WTC11 (cell line): Measurements from ENCODE around the gene SLC8A1. TPM values are rescaled to one million over a fixed set of nuclear protein-coding genes. Genes with fewer than 3 reads are reported as not detected.

Experiments used
- ATAC-seq: fragments of 200-7000 bp; cut with Tn5 transposase; 2 replicates; pipeline ENCODE4 v1.10.0; 2021; ENCODE audit warnings: mild to moderate bottlenecking, moderate library complexity
- CTCF ChIA-PET: fragments of 300-600 bp; sonication (Branson Sonifier 250); formaldehyde crosslinking; loops from one replicate; lab custom pipeline; 2021; ENCODE audit warnings: antibody characterized with exemption; lab: Charles Lee
- POLR2A ChIA-PET: fragments of 350-600 bp; sonication (Branson Sonifier 250); formaldehyde crosslinking; loops from one replicate; lab custom pipeline; 2021; ENCODE audit warnings: antibody characterized with exemption; lab: Charles Lee
- DNase-seq: peaks from one replicate; pipeline ENCODE4 v3.0.0; 2021; ENCODE audit warnings: low spot score
- H3K27ac Mint-ChIP-seq: 2 replicates; pipeline ENCODE4 v1.8.0; 2021; ENCODE audit warnings: mixed read lengths
- H3K27me3 Mint-ChIP-seq: 2 replicates; pipeline ENCODE4 v1.8.0; 2021; ENCODE audit warnings: low read depth, mild to moderate bottlenecking, moderate library complexity, mixed read lengths
- H3K36me3 Mint-ChIP-seq: 2 replicates; pipeline ENCODE4 v1.8.0; 2021; ENCODE audit warnings: mixed read lengths
- H3K4me1 Mint-ChIP-seq: 2 replicates; pipeline ENCODE4 v1.8.0; 2022; ENCODE audit warnings: mixed read lengths
- H3K4me3 Mint-ChIP-seq: 2 replicates; pipeline ENCODE4 v1.8.0; 2021; ENCODE audit warnings: mild to moderate bottlenecking, moderate library complexity, mixed read lengths
- H3K9me3 Mint-ChIP-seq: 2 replicates; pipeline ENCODE4 v1.8.0; 2021; ENCODE audit warnings: mixed read lengths
- CBFB ChIP-seq: sonication (generic); formaldehyde crosslinking; IDR thresholded peaks from 2 replicates; pipeline ENCODE4 v1.8.1; 2022; ENCODE audit warnings: mild to moderate bottlenecking, low read depth, missing genetic modification reagents
- CREM ChIP-seq: sonication (generic); formaldehyde crosslinking; IDR thresholded peaks from 2 replicates; pipeline ENCODE4 v1.8.1; 2022; ENCODE audit warnings: mild to moderate bottlenecking, missing genetic modification reagents, moderate library complexity
- MXD4 ChIP-seq: fragments of 250-450 bp; sonication (Bioruptor Pico); IDR thresholded peaks from 2 replicates; pipeline ENCODE4 v1.8.0; 2021; ENCODE audit warnings: mild to moderate bottlenecking, moderate library complexity, borderline replicate concordance
- RELA ChIP-seq: sonication (generic); formaldehyde crosslinking; IDR thresholded peaks from 2 replicates; pipeline ENCODE4 v1.8.1; 2022; ENCODE audit warnings: missing genetic modification reagents, mild to moderate bottlenecking, borderline replicate concordance
- TP53 ChIP-seq: sonication (generic); formaldehyde crosslinking; IDR thresholded peaks from 2 replicates; pipeline ENCODE4 v1.8.1; 2023; ENCODE audit warnings: mild to moderate bottlenecking, missing genetic modification reagents
- ZNF416 ChIP-seq: fragments of 250-450 bp; sonication (Bioruptor Pico); IDR thresholded peaks from 2 replicates; pipeline ENCODE4 v1.9.0; 2021; ENCODE audit warnings: mild to moderate bottlenecking, inconsistent platforms
- total RNA-seq: library from RNA; stranded (reverse); gene quantifications from 3 replicates; pipeline ENCODE4 v1.2.3, GENCODE V29; 2021
- TF ChIP-seq, protein P1 (sequence below): fragments of 250-450 bp; sonication (Bioruptor Pico); IDR thresholded peaks from 2 replicates; pipeline ENCODE4 v1.9.0; 2021; ENCODE audit warnings: mild to moderate bottlenecking, borderline replicate concordance
- TF ChIP-seq, protein P2 (sequence below): sonication (generic); formaldehyde crosslinking; IDR thresholded peaks from 2 replicates; pipeline ENCODE4 v1.8.0; 2023; ENCODE audit warnings: missing genetic modification reagents, mild to moderate bottlenecking, borderline replicate concordance
- TF ChIP-seq, protein P3 (sequence below): sonication (generic); formaldehyde crosslinking; IDR thresholded peaks from 2 replicates; pipeline ENCODE4 v1.8.0; 2022; ENCODE audit warnings: mild to moderate bottlenecking, missing genetic modification reagents
- TF ChIP-seq, protein P4 (sequence below): fragments of 250-450 bp; sonication (Bioruptor Pico); IDR thresholded peaks from 2 replicates; pipeline ENCODE4 v1.9.0; 2021; ENCODE audit warnings: mild to moderate bottlenecking
- TF ChIP-seq, protein P5 (sequence below): sonication (generic); formaldehyde crosslinking; IDR thresholded peaks from 2 replicates; pipeline ENCODE4 v1.8.1; 2022; ENCODE audit warnings: low read depth, missing genetic modification reagents, borderline replicate concordance
- TF ChIP-seq, protein P6 (sequence below): sonication (generic); formaldehyde crosslinking; IDR thresholded peaks from 2 replicates; pipeline ENCODE4 v1.8.0; 2022; ENCODE audit warnings: mild to moderate bottlenecking, missing genetic modification reagents
- TF ChIP-seq, protein P7 (sequence below): sonication (generic); formaldehyde crosslinking; IDR thresholded peaks from 2 replicates; pipeline ENCODE4 v1.8.1; 2022; ENCODE audit warnings: mild to moderate bottlenecking, missing genetic modification reagents, moderate library complexity, borderline replicate concordance
- TF ChIP-seq, protein P8 (sequence below): fragments of 250-450 bp; sonication (Bioruptor Pico); IDR thresholded peaks from 2 replicates; pipeline ENCODE4 v2.1.2; 2022; ENCODE audit warnings: mild to moderate bottlenecking, moderate library complexity

The SLC8A1 gene
- total RNA-seq, 1 experiment from 2014 or later: 2.6 TPM

DNA sequence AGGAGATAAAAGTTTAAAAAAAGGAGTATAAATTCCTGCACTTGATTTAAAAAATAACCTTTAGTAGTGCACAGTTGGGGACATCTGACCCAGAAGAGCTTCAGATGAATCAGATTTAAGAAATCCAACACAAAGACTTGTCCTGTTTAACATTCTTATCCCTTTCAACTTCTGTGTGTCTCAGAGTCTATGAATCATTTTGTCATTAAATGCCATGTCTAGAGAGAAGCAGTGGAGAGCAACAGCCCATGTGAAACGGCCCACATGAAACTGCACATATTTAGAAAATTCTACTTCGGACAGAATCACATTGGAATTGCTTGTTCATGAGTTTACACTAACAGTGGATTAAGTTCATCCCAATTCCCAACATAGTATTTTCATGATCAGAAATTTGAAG lies 278.6 kb downstream of the SLC8A1 start (continued):
- TF ChIP-seq, protein P1, sequence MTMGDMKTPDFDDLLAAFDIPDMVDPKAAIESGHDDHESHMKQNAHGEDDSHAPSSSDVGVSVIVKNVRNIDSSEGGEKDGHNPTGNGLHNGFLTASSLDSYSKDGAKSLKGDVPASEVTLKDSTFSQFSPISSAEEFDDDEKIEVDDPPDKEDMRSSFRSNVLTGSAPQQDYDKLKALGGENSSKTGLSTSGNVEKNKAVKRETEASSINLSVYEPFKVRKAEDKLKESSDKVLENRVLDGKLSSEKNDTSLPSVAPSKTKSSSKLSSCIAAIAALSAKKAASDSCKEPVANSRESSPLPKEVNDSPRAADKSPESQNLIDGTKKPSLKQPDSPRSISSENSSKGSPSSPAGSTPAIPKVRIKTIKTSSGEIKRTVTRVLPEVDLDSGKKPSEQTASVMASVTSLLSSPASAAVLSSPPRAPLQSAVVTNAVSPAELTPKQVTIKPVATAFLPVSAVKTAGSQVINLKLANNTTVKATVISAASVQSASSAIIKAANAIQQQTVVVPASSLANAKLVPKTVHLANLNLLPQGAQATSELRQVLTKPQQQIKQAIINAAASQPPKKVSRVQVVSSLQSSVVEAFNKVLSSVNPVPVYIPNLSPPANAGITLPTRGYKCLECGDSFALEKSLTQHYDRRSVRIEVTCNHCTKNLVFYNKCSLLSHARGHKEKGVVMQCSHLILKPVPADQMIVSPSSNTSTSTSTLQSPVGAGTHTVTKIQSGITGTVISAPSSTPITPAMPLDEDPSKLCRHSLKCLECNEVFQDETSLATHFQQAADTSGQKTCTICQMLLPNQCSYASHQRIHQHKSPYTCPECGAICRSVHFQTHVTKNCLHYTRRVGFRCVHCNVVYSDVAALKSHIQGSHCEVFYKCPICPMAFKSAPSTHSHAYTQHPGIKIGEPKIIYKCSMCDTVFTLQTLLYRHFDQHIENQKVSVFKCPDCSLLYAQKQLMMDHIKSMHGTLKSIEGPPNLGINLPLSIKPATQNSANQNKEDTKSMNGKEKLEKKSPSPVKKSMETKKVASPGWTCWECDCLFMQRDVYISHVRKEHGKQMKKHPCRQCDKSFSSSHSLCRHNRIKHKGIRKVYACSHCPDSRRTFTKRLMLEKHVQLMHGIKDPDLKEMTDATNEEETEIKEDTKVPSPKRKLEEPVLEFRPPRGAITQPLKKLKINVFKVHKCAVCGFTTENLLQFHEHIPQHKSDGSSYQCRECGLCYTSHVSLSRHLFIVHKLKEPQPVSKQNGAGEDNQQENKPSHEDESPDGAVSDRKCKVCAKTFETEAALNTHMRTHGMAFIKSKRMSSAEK: no peak
- no peak for TF ChIP-seq RELA
- TF ChIP-seq CBFB (CRISPR knock-in tag): no peak
- TF ChIP-seq, all 79 proteins: peak for 0

DNA sequence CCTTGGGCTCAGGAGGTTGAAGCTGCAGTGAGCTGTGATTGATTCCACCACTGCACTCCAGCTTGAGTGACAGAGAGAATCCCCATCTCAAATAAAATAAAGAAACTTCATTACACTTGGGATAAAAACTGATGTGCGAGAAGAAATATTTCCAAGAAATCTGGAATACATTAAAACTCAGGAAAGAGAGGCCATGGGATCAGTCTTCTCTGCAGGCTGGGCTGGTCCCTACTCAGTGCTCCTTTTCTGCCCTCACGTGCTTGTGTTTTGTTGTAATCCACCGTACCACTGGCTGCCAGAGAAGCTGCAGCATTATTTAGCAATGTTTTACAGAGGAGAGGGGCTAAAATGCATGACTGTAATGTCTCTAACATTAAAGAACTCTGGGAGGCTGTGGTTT lies 282.0 kb downstream of the SLC8A1 start:
- ATAC-seq (no peak), DNase-seq (no peak)
- ChIA-PET CTCF (no interaction called here), POLR2A (no interaction called here)
- Mint-ChIP-seq H3K36me3 (no peaks in the 10 kb centered on the region), H3K4me1 (peaks cover 5% of the 10 kb centered on the region; the same call in 1 of the 2 replicates), H3K4me3 (no peak overlapping the region), H3K9me3 (no peaks in the 10 kb centered on the region), H3K27me3 (no peaks in the 10 kb centered on the region), H3K27ac (no peak overlapping the region)
- TF ChIP-seq ZNF416 (CRISPR knock-in tag) (no peak), RELA (no peak), MXD4 (no peak), TP53 (CRISPR knock-in tag) (no peak), CREM (CRISPR knock-in tag) (no peak)
- TF ChIP-seq, protein P2, sequence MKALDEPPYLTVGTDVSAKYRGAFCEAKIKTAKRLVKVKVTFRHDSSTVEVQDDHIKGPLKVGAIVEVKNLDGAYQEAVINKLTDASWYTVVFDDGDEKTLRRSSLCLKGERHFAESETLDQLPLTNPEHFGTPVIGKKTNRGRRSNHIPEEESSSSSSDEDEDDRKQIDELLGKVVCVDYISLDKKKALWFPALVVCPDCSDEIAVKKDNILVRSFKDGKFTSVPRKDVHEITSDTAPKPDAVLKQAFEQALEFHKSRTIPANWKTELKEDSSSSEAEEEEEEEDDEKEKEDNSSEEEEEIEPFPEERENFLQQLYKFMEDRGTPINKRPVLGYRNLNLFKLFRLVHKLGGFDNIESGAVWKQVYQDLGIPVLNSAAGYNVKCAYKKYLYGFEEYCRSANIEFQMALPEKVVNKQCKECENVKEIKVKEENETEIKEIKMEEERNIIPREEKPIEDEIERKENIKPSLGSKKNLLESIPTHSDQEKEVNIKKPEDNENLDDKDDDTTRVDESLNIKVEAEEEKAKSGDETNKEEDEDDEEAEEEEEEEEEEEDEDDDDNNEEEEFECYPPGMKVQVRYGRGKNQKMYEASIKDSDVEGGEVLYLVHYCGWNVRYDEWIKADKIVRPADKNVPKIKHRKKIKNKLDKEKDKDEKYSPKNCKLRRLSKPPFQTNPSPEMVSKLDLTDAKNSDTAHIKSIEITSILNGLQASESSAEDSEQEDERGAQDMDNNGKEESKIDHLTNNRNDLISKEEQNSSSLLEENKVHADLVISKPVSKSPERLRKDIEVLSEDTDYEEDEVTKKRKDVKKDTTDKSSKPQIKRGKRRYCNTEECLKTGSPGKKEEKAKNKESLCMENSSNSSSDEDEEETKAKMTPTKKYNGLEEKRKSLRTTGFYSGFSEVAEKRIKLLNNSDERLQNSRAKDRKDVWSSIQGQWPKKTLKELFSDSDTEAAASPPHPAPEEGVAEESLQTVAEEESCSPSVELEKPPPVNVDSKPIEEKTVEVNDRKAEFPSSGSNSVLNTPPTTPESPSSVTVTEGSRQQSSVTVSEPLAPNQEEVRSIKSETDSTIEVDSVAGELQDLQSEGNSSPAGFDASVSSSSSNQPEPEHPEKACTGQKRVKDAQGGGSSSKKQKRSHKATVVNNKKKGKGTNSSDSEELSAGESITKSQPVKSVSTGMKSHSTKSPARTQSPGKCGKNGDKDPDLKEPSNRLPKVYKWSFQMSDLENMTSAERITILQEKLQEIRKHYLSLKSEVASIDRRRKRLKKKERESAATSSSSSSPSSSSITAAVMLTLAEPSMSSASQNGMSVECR (CRISPR knock-in tag): no peak
- TF ChIP-seq, protein P3, sequence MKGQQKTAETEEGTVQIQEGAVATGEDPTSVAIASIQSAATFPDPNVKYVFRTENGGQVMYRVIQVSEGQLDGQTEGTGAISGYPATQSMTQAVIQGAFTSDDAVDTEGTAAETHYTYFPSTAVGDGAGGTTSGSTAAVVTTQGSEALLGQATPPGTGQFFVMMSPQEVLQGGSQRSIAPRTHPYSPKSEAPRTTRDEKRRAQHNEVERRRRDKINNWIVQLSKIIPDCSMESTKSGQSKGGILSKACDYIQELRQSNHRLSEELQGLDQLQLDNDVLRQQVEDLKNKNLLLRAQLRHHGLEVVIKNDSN: no peak
- TF ChIP-seq, protein P4, sequence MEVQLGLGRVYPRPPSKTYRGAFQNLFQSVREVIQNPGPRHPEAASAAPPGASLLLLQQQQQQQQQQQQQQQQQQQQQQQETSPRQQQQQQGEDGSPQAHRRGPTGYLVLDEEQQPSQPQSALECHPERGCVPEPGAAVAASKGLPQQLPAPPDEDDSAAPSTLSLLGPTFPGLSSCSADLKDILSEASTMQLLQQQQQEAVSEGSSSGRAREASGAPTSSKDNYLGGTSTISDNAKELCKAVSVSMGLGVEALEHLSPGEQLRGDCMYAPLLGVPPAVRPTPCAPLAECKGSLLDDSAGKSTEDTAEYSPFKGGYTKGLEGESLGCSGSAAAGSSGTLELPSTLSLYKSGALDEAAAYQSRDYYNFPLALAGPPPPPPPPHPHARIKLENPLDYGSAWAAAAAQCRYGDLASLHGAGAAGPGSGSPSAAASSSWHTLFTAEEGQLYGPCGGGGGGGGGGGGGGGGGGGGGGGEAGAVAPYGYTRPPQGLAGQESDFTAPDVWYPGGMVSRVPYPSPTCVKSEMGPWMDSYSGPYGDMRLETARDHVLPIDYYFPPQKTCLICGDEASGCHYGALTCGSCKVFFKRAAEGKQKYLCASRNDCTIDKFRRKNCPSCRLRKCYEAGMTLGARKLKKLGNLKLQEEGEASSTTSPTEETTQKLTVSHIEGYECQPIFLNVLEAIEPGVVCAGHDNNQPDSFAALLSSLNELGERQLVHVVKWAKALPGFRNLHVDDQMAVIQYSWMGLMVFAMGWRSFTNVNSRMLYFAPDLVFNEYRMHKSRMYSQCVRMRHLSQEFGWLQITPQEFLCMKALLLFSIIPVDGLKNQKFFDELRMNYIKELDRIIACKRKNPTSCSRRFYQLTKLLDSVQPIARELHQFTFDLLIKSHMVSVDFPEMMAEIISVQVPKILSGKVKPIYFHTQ: no peak
- TF ChIP-seq, protein P5, sequence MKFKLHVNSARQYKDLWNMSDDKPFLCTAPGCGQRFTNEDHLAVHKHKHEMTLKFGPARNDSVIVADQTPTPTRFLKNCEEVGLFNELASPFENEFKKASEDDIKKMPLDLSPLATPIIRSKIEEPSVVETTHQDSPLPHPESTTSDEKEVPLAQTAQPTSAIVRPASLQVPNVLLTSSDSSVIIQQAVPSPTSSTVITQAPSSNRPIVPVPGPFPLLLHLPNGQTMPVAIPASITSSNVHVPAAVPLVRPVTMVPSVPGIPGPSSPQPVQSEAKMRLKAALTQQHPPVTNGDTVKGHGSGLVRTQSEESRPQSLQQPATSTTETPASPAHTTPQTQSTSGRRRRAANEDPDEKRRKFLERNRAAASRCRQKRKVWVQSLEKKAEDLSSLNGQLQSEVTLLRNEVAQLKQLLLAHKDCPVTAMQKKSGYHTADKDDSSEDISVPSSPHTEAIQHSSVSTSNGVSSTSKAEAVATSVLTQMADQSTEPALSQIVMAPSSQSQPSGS: no peak
- TF ChIP-seq, protein P6, sequence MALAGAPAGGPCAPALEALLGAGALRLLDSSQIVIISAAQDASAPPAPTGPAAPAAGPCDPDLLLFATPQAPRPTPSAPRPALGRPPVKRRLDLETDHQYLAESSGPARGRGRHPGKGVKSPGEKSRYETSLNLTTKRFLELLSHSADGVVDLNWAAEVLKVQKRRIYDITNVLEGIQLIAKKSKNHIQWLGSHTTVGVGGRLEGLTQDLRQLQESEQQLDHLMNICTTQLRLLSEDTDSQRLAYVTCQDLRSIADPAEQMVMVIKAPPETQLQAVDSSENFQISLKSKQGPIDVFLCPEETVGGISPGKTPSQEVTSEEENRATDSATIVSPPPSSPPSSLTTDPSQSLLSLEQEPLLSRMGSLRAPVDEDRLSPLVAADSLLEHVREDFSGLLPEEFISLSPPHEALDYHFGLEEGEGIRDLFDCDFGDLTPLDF (CRISPR knock-in tag): no peak
- TF ChIP-seq, protein P7, sequence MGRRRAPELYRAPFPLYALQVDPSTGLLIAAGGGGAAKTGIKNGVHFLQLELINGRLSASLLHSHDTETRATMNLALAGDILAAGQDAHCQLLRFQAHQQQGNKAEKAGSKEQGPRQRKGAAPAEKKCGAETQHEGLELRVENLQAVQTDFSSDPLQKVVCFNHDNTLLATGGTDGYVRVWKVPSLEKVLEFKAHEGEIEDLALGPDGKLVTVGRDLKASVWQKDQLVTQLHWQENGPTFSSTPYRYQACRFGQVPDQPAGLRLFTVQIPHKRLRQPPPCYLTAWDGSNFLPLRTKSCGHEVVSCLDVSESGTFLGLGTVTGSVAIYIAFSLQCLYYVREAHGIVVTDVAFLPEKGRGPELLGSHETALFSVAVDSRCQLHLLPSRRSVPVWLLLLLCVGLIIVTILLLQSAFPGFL (CRISPR knock-in tag): no peak
- TF ChIP-seq, protein P8, sequence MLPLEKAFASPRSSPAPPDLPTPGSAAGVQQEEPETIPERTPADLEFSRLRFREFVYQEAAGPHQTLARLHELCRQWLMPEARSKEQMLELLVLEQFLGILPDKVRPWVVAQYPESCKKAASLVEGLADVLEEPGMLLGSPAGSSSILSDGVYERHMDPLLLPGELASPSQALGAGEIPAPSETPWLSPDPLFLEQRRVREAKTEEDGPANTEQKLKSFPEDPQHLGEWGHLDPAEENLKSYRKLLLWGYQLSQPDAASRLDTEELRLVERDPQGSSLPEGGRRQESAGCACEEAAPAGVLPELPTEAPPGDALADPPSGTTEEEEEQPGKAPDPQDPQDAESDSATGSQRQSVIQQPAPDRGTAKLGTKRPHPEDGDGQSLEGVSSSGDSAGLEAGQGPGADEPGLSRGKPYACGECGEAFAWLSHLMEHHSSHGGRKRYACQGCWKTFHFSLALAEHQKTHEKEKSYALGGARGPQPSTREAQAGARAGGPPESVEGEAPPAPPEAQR (CRISPR knock-in tag): no peak
